Right hindlimb (tissue), 1 donor: ENCODE data around the gene ZNRF4.

Experiments
- DNase-seq: peaks from one replicate; pipeline ENCODE4 v3.0.0-alpha.2; 2018

Gene ZNRF4

DNA sequence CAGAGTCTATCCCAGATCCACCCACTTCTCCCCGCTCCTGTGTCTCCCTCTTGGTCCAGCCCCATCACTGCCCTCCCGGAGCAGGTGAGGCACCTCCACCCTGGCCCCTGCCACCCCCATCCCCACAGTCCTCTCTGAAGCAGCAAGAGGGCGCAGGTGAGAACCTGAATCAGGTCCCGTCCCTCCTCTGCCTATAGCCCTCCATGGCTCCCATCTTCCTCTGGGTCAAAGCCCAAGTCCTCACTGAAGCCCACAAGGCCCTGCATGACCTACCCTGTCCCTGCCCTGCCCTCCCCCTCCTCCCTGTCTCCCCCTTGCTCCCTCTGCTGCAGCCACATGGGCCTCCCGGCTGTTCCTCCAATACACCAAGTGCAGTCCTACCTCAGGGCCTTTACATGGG is 10.8 kb upstream of the ZNRF4 start:
- DNase-seq = no peak

DNA sequence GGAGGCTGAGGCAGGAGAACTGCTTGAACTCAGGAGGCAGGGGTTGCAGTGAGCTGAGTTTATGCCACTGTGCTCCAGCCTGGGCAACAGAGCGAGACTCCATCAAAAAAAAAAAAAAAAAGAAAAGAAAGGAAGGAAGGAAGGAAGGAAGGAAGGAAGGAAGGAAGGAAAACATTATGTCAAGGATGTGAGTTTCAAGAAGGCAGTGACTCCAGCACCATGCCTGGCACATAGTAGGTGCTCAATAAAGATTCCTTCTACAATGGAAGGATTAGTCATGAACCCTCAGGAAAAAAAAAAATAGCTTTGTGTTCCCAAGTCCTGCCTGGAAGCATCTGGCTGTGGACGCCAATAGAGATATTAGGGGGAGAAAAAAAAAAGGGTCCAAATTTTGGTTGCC is 10.1 kb upstream of the ZNRF4 start:
- DNase-seq = no peak

DNA sequence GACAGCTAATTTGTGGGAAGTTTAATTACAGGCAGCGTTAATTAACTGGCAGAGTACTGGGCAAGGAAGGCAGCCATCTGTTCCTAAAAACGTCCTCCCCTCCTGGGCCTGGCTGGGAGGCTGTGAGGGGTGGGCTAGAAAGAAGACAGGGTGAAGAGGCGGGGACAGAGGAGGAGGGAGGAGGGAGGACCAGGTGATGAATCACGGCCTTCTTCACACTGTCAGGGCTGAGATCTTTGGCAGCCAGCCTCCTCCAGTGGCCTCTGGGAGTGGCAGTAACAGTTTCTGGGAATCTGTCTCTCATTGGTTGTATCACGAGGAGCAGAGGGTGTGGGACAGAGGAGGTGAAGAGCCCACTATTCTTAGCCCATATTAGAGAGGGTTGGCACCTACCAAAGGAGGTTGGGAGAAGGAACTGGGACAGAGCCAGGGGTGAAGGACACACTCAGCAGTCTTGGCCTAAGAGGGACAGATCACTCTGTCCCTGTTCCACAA is 9.6 kb upstream of the ZNRF4 start:
- no peak for DNase-seq

DNA sequence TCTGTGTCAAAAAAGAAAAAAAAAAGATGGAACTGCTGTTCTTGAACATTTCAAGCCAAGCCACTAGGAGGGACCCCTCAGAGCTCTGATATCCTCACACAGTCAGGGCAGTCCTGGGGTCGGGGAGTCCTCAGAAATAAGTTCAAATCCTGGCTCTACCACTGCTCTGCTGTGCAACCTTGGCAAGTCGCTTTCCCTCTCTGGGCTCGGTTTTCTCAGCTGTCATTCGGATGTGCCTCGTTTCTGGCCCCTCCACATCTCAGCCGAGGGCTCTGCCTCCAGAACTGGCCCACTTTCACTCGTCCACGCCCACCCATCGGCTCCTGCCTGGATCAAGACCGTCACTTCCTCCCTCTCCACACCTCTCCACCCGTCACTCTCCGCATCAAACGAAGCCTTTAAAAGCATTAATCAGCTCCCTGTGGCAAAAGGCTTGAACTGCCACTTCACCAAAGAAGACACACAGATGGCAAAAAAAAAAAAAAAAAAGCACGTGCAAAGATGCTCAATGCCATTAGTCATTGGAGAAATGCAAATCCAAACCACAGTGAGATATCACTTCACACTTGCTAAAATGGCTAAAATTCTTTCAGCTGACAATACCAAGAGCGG is 7.4 kb upstream of the ZNRF4 start:
- DNase-seq = no peak

DNA sequence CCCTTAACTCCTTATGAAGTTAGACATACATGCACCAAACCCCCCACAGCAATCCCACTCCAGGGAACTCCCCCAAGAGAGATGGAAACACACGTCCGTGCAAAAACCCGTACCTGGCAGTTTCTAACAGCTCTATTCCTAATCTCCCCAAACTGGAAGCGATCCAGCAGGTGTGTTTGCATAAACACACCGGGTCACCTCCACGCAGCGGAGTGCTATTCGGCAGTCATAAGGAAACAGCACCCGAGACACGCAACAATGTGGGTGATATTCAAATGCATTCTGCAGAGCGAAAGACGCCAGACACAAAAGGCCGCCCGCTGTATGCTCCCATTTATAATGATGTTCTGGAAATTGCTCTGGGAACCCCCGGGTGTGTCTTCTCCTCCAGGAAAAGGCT is 6.8 kb upstream of the ZNRF4 start:
- DNase-seq = no peak

DNA sequence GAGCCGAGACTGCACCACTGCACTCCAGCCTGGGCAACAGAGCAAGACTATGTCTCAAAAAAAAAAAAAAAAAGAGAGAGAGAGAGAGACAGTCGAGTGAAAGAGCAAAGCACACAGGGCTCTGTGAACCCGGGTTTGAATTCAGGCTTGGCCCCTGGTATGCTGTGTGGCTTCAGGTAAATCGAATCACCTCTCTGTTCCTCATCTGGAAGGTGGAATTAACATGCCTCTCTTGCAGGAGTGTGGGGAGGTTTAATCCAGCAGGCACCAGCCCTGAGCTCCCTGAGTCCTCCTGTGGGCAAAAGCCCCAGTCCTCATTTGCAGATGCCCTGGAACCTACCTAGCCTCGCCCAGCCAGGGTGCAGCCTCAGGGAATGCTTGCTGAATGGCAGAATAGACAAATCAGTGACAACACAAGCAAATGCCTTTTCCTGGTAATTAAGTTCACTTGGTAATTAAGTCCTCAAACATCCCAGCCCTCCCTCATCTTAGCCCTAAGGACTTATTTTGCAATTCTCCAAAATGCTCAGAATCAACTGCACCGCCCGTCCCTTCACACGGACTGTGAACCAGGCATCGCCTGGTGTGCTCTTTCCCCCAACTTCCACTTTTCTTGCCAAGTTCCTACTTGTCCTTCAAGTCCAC is 4.6 kb upstream of the ZNRF4 start:
- DNase-seq = no peak

DNA sequence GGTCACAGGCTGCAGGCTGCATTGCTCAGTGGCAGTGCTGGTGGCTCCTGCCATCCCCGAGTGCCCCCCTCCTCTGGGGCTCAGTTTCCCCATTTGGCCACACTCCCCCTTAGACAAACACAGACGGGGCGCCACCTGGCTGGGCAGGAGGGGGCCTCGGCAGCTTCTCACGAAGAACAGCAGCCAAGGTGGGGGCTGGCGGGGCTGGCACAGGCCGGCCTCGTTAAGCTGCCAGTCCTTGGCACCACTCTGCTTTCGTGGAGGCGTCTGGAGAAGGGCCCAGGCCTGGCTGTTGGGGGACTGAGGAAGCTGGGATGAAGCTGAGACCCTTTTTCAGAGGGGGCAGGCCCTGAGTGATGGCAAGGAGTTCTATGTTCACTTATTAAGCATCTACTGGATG is 3.7 kb upstream of the ZNRF4 start:
- no peak for DNase-seq

DNA sequence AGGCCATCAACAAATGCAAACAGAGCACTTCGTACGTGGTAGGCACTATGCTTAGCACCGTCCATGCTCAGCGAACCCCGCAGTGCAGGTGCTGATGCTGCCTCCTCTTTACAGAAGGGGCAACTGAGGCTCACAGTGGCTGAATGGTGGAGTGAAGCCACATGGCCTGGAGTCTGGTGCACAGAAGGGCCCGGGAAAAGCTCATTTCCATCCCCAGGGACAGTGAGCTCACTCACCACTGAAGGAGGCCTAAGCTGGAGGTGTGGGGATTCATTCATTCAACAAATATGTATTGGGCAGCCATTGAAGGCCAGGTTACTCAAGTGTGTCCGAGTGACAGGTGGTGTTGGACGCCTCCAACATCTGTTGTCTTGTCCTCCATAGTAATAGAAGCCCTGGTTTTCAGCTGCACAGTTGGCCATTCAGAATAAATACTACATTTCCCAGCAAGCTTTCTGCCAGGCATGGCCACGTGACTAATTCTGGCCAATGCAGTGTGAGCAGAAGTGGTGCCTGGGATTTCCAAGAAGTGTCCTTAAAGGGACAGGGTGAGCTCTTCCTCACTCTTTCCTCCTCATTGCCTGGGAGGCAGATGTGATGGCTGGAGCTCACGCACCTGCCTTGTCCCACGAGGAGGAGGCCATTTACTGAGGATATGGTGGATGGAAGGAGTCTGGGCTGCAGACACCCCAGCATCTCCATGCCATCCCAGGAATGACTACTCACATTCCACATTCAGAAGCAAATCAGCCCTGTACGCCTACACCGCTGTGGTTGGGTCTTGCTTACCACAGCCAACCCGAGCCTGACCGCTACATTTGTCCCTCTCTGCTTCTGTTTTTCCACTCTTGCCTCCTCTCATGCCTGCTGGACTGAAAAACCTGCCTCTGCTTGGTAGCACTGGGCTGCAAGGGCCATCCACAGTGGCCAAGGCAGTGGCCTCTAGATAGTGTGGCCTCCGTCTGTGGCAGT is 2.3 kb upstream of the ZNRF4 start:
- no peak for DNase-seq

DNA sequence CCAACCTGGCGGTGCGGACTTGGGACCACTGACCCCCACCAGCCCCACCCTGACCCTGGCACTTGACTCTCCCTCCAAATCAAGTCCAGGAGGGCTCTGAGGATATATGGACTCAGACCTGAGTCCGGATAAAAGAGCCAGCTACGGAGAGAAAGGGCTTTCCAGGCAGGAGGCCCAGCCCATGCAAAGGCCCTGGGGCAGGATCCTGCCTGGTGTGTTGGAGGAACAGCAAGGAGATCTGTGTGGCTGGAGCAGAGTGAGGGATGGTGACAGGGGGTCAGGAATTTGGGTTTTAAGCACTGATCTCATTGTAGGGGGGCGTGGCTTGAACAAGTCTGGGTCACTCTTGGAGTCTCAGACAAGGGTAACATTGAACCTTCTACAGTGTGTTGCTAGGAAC is 474 bp upstream of the ZNRF4 start:
- no peak for DNase-seq

DNA sequence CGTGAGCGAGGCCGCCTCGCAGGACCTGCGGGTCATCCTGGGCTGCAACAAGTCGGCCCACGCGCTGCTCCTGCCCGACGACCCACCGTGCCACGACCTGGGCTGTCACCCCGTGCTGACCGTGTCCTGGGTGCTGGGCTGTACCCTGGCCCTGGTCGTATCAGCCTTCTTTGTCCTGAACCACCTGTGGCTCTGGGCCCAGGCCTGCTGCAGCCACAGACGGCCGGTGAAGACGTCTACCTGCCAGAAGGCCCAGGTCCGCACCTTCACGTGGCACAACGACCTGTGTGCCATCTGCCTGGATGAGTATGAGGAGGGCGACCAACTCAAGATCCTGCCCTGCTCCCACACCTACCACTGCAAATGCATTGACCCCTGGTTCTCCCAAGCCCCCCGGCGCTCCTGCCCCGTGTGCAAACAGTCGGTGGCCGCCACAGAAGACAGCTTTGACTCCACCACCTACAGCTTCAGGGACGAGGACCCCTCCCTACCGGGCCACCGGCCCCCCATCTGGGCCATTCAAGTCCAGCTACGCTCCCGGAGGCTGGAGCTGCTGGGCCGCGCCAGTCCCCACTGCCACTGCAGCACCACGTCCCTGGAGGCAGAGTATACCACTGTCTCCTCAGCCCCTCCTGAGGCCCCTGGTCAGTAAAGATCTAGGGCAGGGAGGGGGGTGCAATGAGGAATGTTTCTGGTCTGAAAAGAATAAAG is 1.1 kb downstream of the ZNRF4 start:
- DNase-seq = no peak

DNA sequence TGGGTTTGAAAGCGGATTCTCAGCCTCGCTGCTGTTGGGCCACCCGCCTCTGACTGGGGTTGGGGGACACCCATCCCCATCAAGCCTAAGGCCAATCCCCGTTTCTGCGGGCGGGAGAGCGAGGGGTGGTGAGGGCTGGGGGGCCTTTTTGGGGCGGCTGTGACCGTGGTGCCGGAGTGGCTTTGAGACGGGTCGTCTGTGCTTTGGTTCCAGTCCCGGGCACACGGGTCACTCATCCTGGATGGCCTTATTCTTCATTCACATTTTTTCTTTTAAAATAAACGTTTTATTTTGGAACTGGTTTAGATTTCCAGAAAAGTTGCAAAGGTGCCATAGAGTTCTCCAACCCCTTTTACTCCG is 1.6 kb downstream of the ZNRF4 start:
- no peak for DNase-seq

DNA sequence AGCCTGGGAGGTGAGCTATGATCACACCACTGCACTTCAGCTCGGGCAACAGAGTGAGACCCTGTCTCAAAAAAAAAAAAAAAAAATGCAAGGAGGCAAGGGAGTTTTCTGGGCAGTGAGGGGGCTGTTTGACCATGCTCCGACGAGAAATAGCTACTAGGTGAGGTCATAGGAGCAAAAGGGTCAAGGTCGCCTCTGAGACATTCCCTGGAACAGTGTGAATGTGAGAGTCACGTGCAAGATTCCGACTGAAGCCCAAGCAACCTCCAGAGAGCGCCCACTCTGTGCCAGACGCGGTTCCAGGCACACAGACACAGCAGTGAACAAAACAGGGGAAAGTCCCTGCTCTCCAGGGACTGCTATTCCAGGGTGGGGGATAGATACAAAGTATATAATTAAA is 2.5 kb downstream of the ZNRF4 start:
- DNase-seq = no peak

DNA sequence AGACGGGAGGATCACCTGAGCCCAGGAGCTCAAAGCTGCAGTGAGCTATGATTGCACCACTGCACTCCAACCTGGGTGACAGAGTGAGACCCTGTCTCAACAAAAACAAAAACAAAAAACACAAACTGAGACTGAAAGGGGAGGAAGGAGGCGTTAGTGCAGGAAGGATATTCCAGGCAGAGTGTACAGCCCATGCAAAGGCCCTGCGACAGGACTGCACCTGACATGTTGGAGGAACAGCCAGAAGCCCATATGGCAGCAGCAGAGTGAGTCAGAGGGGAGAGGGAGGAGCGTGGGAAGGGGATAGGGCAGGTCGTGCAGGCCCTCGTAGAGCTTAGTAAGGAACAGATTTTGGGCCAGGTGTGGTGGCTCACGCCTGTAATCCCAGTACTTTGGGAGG is 3.2 kb downstream of the ZNRF4 start:
- DNase-seq = no peak

DNA sequence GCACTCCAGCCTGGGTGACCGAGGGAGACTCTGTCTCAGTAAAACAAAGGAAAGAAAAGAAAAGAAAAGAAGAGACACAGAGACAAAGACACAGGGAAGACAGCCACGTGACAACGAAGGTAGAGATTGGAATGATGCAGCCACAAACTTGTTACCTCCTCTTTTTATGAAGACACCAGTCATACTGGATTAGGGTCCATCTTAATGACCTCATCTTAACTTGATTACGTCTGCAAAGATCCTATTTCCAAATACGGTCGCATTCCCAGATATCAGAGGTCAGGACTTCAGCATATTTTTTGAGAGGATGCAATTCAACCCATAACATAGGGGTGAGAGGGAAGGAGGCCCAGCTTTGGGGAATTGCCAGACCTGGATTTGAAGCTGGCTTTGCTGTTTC is 4.1 kb downstream of the ZNRF4 start:
- no peak for DNase-seq

DNA sequence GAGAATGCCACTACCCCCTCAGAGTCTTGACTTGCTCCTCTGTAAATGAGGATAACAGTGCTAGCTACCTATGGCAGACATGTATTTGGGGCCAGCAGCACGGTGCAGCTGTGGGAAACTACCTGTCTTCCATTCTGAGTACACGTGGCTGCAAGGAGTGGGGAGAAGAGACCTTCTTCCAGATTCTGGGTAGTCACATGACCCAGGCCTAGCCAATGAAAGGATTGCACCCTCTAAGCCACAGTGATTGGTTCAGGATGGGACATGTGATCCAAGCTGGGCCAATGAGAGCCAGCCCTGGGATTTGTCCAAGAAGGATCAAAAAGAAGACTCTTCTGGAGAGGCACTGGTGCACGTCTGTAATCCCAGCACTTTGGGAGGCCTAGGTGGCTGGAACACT is 5.5 kb downstream of the ZNRF4 start:
- DNase-seq = no peak

DNA sequence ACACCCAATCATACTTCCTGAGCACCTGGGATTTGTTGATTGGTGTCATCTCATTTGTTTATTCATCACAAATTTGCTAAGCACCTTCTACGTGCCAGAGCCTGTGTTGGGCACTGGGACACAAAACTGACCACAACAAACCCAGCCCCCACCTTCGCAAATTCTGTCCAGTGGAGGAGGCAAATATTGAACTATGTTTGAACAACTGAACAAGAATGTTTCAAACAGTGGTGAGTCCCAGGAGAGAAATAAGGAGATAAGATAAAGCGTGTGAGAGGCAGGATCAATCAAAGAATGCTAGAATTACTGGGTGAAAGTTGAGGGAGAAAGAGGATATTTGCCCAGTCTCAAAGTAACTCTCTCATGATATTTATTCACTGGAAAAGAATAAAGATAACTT is 8.7 kb downstream of the ZNRF4 start:
- no peak for DNase-seq

DNA sequence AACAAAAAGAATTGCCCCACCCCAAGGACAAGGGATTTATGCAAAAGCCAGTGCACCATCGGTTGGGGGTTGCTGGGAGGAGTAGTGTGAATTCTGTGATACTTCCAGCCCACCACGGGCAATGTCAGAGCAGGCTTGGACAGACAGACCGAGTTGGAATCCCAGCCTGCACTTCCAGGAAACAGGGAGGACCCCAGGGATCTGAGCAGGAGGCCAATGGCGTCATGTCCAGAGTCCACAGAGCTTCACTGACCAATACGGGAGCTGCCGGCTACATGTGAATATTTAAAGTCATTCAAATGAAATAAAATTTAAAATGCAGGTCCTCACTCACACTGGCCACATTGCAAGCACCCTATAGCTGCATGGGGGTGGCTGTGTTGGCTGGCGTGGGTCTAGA is 10.9 kb downstream of the ZNRF4 start:
- DNase-seq = no peak

DNA sequence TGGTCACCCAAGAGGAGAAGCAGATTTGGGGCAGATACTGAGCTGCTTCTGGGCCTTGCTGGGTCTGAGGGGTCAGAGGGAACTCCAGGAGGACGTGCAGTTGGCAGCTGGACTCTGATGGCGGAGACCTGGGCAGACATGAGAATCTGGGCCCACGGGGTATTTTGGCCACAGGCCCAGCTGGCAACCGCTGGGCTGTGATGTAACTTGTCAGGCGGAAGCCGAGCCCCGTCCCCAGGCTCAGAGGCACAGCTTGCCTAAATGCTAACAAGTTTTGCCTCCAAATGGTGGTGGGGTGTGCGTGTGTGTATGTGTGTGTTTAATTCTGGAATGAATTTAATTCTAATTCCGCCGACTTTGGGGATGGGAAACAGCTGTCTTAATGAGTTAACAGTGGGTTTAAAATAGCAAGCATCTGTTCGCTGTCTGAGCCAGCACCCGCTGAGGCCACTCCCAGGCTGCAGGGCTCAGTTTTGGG is 11.6 kb downstream of the ZNRF4 start:
- peak; percentile 67 for DNase-seq

DNA sequence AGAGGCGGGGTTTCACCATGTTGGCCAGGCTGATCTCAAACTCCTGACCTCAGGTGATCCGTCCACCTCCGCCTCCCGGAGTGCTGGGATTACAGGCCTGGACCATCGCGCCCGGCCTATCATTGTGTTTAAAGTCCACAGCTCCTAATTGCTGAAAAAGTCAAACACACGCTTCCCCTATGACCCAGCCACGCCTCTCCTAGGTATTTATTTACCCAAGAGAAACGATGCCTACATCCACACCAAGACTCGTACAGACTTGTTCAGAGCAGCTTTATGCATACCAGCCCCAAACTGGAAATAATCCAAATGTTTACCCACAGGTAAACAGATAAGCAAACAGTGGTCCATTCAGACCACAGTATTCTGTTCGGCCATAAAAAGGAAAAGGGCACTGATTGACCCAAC is 15.1 kb downstream of the ZNRF4 start:
- no peak for DNase-seq

DNA sequence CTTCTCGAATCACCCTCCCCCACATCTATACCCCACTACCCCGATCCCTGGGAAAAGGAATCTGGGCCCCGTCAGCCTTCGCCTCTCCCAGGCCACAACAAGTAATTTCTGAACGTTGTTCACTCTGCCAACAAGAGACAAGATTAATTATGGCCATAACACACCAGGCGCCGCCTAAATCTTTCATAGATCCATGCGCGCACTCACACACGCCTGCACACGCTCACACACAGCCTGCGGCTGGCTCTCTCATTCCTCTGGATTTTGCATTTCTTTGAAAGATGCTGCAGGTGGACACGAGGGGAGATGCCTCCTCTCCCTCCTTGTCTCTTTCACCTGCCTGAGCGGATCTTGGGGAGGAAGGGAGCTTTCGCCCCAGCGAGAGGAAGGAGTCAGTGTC is 17.1 kb downstream of the ZNRF4 start:
- DNase-seq = no peak

DNA sequence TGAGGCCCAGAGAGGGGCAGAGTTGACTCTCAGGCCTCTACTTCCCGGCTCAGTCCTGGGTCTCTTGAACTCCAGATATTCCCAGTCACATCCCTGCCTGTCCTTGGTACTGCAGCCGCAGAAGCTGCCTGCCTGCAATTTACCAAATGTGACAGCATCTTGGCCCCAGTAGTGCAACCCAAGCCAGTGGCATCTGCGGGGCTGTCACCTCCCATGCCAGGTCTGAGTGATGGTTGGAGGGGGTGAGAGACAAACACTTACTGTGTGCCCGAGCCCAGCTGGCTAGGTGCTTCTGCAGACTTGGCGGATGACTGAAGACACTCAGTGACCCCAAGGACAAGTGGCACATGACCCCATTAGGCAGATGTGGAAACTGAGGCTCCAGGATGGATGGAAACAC is 18.4 kb downstream of the ZNRF4 start:
- no peak for DNase-seq

DNA sequence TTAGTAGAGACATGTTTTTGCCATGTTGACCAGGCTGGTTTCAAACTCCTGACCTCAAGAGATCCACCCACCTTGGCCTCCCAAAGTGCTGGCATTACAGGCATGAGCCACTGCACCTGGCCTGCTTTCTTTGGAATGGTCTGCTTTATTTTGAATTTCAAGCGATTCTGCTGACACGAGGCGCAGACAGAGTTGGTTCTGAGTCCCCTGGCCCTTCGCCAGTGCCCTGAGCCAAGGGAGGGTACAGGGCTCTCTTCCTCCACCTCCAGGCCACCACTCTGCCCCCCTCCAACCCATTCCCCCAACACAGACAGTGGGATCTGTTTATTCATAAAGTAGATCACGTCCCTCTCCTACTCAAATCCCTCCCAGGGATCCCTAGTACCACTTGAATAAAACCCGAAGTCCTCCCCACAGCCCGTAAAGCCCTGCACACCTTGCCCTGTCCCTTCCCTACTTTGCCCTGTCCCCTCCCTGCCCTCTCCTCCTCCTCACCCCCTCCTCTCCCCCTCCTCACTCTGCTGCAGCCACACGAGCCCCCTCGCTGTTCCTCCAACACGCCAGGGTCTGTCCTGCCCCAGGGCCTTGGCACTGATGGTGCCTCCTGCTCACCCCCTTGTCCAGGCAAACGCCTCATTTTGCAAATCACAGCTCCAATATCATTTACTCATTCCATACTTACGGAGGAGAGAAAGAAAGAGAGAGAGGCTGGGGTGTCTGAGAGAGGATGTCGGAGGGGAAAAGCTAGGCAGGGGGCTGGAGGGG is 22.4 kb downstream of the ZNRF4 start:
- DNase-seq = no peak
